Breast epithelium (tissue), 3 donors: ENCODE measurements around the gene TBC1D23.

Experiments
- POLR2AphosphoS5 ChIP-seq, 3 donors: sonication (generic); formaldehyde crosslinking; IDR thresholded peaks; one replicate each; pipeline ENCODE4 v1.6.1; 2017; ENCODE audit warnings: antibody characterized with exemption in 3 of 3
- TF ChIP-seq, protein P1 (sequence below), 3 donors: fragments of 450-650 bp; IDR thresholded peaks; one replicate each; pipeline ENCODE4 v1.5.1; 2016 to 2017; ENCODE audit warnings: antibody characterized with exemption in 3 of 3, mild to moderate bottlenecking in 3 of 3, moderate library complexity in 3 of 3

GRCh38 chr3:100256731-100257151 is 4.1 kb upstream of the TBC1D23 start:
- TF ChIP-seq, protein P1, sequence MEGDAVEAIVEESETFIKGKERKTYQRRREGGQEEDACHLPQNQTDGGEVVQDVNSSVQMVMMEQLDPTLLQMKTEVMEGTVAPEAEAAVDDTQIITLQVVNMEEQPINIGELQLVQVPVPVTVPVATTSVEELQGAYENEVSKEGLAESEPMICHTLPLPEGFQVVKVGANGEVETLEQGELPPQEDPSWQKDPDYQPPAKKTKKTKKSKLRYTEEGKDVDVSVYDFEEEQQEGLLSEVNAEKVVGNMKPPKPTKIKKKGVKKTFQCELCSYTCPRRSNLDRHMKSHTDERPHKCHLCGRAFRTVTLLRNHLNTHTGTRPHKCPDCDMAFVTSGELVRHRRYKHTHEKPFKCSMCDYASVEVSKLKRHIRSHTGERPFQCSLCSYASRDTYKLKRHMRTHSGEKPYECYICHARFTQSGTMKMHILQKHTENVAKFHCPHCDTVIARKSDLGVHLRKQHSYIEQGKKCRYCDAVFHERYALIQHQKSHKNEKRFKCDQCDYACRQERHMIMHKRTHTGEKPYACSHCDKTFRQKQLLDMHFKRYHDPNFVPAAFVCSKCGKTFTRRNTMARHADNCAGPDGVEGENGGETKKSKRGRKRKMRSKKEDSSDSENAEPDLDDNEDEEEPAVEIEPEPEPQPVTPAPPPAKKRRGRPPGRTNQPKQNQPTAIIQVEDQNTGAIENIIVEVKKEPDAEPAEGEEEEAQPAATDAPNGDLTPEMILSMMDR (IDR thresholded peaks at IDR 0.05) = no peak
- TF ChIP-seq POLR2AphosphoS5 (IDR thresholded peaks at IDR 0.05) = no peak
